NCI-H2227 (cell line): ENCODE data around the gene DEPDC4.

Experiments
- DNase-seq: peaks from one replicate; lab custom pipeline; 2025; ENCODE audit not compliant: unreplicated experiment; lab: John Stamatoyannopoulos, UW

Gene DEPDC4

GRCh38 chr12:100215209-100215608, 51.7 kb downstream of the DEPDC4 start:
- no peak for DNase-seq

- DNase-seq: no peak
Measured at GRCh38 chr12:100214518-100214917, 52.4 kb downstream of the DEPDC4 start.

- no peak for DNase-seq
Measured at GRCh38 chr12:100213016-100213891, 53.6 kb downstream of the DEPDC4 start.

GRCh38 chr12:100211698-100212097, 55.2 kb downstream of the DEPDC4 start:
- DNase-seq: no peak

- DNase-seq: no peak
Measured at GRCh38 chr12:100208834-100209233, 58.0 kb downstream of the DEPDC4 start.

GRCh38 chr12:100207311-100207710, 59.6 kb downstream of the DEPDC4 start:
- no peak for DNase-seq

GRCh38 chr12:100201604-100202423, 65.1 kb downstream of the DEPDC4 start:
- DNase-seq: peak; percentile 9

GRCh38 chr12:100200463-100201181, 66.3 kb downstream of the DEPDC4 start, which contains the start of gene ACTR6:
Gene ACTR6 (plus strand): TSS chr12:100200815. CDS start chr12:100200852, 37 bp downstream.
- DNase-seq: peak; percentile 98

- peak; percentile 73 for DNase-seq
Measured at GRCh38 chr12:100199347-100200149, 67.3 kb downstream of the DEPDC4 start.

GRCh38 chr12:100199023-100199346, 67.9 kb downstream of the DEPDC4 start:
- no peak for DNase-seq

GRCh38 chr12:100197486-100197885, 69.4 kb downstream of the DEPDC4 start:
- DNase-seq: no peak

GRCh38 chr12:100193085-100193484, 73.8 kb downstream of the DEPDC4 start:
- no peak for DNase-seq
